ENCODE data around the gene NSMCE1. TPM values are rescaled to one million over a fixed set of nuclear protein-coding genes. Genes with fewer than 3 reads are reported as not detected.
"Not testable (repeated sequence)": the region's sequence is repeated elsewhere in the genome, so short reads cannot be mapped to it uniquely, and the experiment has no call there.

The NSMCE1 gene
- polyA plus RNA-seq, 1 donor from 2014 or later = 78.1 TPM

GRCh38 chr16:27289669-27290068, 21.1 kb upstream of the NSMCE1 start:
- peaks cover 0 to 14% (median 5%) of the 10 kb centered on the region in 3 donors for H3K4me1 Mint-ChIP-seq
- no peaks in the 10 kb centered on the region for H3K27me3 Mint-ChIP-seq
- H3K36me3 Mint-ChIP-seq = no peaks in the 10 kb centered on the region
- H3K9me3 Mint-ChIP-seq = peaks cover 0 to 5% (median 3%) of the 10 kb centered on the region in 3 donors
- no peak overlapping the region for H3K4me3 Mint-ChIP-seq
- H3K27ac Mint-ChIP-seq = no peak overlapping the region

DNA sequence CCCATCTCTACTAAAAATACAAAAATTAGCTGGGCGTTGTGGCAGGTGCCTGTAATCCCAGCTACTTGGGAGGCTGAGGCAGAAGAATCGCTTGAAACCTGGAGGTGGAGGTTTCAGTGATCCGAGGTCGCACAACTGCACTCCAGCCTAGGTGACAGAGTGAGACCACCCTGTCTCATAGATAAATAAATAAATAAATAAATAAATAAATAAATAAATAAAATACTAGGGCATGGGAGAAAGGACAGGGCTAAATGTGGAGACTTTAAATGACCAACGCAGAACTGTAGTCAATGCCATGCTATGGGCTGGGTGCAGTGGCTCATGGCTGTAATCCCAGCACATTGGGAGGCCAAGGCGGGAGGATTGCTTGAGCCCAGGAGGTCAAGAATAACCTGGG, 19.7 kb upstream of the NSMCE1 start:
- H3K4me1 Mint-ChIP-seq = peaks cover 0 to 14% (median 5%) of the 10 kb centered on the region in 3 donors
- H3K4me3 Mint-ChIP-seq, H3K27me3 Mint-ChIP-seq, H3K27ac Mint-ChIP-seq, H3K9me3 Mint-ChIP-seq, H3K36me3 Mint-ChIP-seq: not testable (repeated sequence)

DNA sequence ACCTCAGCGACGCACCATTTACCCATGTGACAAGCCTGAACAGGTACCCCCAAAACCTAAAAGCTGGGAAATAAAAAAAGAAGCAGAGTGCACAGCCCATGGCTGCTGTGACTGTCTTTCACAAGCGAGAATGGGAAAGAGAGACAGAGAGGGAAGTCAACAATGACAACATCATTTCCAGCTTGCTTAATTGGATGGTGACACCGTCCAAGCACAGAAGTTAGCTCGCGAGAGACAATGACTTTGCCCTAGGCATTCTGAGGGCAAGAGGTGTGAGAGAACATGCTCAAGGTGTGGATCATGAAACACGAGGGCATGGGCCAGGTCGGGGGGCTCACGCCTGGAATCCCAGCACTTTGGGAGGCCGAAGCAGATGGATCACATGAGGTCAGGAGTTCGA, 19.3 kb upstream of the NSMCE1 start:
- no peak overlapping the region for H3K4me3 Mint-ChIP-seq
- H3K9me3 Mint-ChIP-seq = peaks cover 0 to 5% (median 3%) of the 10 kb centered on the region in 3 donors
- peaks cover 0 to 14% (median 5%) of the 10 kb centered on the region in 3 donors for H3K4me1 Mint-ChIP-seq
- H3K27ac Mint-ChIP-seq = no peak overlapping the region
- H3K27me3 Mint-ChIP-seq = no peaks in the 10 kb centered on the region
- no peaks in the 10 kb centered on the region for H3K36me3 Mint-ChIP-seq

- no peak overlapping the region for H3K4me3 Mint-ChIP-seq
- H3K36me3 Mint-ChIP-seq = no peaks in the 10 kb centered on the region
- H3K4me1 Mint-ChIP-seq = peaks cover 0 to 14% (median 5%) of the 10 kb centered on the region in 3 donors
- H3K27ac Mint-ChIP-seq = no peak overlapping the region
- H3K27me3 Mint-ChIP-seq = no peaks in the 10 kb centered on the region
- H3K9me3 Mint-ChIP-seq = peaks cover 0 to 5% (median 3%) of the 10 kb centered on the region in 3 donors
Observed at GRCh38 chr16:27287051-27287811, 18.7 kb upstream of the NSMCE1 start.

- no peak overlapping the region for H3K27ac Mint-ChIP-seq
- no peaks in the 10 kb centered on the region for H3K36me3 Mint-ChIP-seq
Observed at GRCh38 chr16:27286451-27286850, 17.9 kb upstream of the NSMCE1 start.

DNA sequence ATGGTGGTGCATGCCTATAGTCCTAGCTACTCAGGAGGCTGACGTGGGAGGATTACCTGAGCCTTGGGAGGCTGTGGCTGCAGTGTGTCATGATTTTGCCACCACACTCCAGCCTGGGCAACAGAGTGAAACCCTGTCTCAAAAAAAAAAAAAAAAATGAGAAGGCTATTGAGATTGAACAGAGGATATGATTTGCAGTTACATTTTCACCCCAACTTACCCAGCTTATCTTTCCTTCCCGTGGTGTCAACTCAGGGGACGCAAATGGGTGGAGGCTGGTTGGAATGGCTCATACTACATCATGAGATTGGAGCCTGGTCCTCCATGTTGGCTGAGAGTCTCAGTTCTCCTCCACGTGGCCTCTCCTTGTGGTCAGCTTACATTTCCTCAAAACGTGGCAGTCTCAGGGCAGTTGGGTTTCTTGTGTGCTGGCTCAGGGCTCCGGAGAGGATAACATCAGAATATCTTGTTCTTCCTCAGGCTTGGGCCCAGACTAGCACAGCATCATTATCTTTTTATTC, 17.2 kb upstream of the NSMCE1 start:
- H3K36me3 Mint-ChIP-seq = no peaks in the 10 kb centered on the region
- no peak overlapping the region for H3K4me3 Mint-ChIP-seq
- peaks cover 2% of the 10 kb centered on the region for H3K27me3 Mint-ChIP-seq
- H3K9me3 Mint-ChIP-seq = peaks cover 0 to 5% (median 3%) of the 10 kb centered on the region in 3 donors
- no peak overlapping the region for H3K27ac Mint-ChIP-seq
- H3K4me1 Mint-ChIP-seq = peaks cover 2 to 14% (median 5%) of the 10 kb centered on the region in 3 donors

More at GRCh38 chr16:27286451-27286850, 17.9 kb upstream of the NSMCE1 start:
- H3K4me1 Mint-ChIP-seq = peaks cover under 1 to 14% (median 5%) of the 10 kb centered on the region in 3 donors
- no peak overlapping the region for H3K4me3 Mint-ChIP-seq
- H3K9me3 Mint-ChIP-seq = peaks cover 0 to 5% (median 3%) of the 10 kb centered on the region in 3 donors
- H3K27me3 Mint-ChIP-seq = no peaks in the 10 kb centered on the region

DNA sequence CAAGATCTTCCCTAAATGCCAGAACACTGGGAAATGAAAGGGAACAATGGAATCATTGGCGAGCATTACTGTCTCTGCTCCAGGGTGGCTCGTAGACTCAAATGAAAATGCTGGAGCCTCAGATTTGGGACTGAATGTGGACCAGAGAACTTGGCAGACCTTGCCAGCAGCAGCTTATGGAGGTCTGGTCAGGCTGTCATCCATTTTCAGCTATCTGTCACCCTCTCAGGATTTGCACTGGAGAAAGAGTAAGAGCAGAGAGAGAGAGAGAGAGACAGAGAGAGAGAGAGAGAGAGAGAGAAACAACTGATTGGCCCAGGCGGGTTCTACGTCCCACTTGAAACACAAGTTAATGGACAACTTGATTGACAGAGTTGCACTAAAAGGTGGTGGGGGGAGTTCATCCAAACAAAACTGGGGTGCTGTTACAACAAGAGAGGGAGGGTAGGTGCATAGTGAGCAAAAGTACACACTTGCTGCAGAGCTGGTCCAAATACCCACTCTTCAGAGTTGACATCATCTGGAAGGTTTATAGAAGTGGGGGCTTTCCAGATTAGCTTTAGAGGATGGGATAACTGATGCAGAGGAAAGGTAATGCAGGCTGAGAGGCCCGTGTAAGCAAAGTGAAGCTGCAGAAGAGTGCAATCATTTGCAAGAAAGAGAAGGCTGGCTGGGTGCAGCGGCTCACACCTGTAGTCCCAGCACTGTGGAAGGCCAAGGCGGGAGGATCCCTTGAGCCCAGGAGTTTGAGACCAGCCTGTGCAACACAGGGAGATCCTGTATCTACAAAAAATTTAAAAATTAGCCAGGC, 16.5 kb upstream of the NSMCE1 start:
- peaks cover 0 to 5% (median 3%) of the 10 kb centered on the region in 3 donors for H3K9me3 Mint-ChIP-seq
- H3K36me3 Mint-ChIP-seq = no peaks in the 10 kb centered on the region
- peaks cover 2% of the 10 kb centered on the region for H3K27me3 Mint-ChIP-seq
- no peak overlapping the region for H3K4me3 Mint-ChIP-seq
- H3K4me1 Mint-ChIP-seq = peaks cover 2 to 14% (median 5%) of the 10 kb centered on the region in 3 donors
- H3K27ac Mint-ChIP-seq = peak overlapping the region in 1 of 3 donors; percentile 68

DNA sequence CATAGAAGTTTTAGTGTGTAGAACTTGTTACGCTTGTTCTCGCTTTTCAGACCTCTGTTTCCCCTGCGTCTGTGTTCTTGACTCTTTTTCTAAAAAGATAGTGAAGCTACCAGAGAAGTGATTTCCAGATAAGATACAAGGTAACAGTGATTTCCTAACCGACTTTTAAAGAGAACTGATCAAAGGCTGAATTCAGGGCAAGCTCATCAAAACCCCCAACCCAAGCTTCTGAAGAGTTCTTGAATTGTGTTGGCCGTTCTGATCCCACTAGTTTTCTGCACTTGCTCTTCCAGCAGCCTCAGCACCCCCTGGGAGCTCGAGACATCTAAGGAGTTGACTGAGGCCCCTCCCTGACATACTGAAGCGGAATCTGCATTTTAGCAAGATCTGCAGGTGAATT, 12.7 kb upstream of the NSMCE1 start:
- Mint-ChIP-seq H3K4me1 (peaks cover 3 to 11% (median 5%) of the 10 kb centered on the region in 3 donors), H3K36me3 (no peaks in the 10 kb centered on the region), H3K27me3 (peaks cover 5% of the 10 kb centered on the region), H3K9me3 (no peaks in the 10 kb centered on the region), H3K4me3 (peak overlapping the region in 1 of 4 donors; percentile 28), H3K27ac (no peak overlapping the region)

DNA sequence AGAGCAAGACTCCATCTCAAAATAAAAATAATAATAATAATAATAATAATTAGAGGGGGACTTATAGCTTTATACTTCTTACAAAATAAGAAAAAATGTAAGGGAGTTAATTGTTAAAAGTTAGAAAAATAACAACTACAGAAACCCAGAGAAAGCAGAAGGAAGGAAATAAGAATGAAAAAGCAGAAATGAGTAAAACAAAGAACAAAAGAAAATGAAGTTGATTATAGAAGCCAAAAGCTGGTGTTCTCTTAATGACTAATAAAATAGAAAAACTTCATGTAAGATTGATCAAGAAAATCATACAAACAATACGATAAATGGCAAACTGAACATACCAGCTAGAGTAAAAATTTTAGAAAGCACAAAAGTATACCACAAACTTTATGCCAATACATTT, 6.8 kb upstream of the NSMCE1 start:
- H3K36me3 Mint-ChIP-seq = peaks cover 5% of the 10 kb centered on the region
- peak overlapping the region in 2 of 4 donors; percentile 49 to 63 for H3K4me3 Mint-ChIP-seq
- H3K4me1 Mint-ChIP-seq = peaks cover 13 to 16% (median 13%) of the 10 kb centered on the region in 3 donors
- H3K27ac Mint-ChIP-seq = no peak overlapping the region
- peaks cover 6% of the 10 kb centered on the region for H3K27me3 Mint-ChIP-seq
- no peaks in the 10 kb centered on the region for H3K9me3 Mint-ChIP-seq

GRCh38 chr16:27274424-27274874, 5.9 kb upstream of the NSMCE1 start:
- Mint-ChIP-seq H3K27ac (peak overlapping the region in 1 of 3 donors; percentile 32), H3K4me3 (peak overlapping the region in 2 of 4 donors; percentile 1 to 34), H3K4me1 (peaks cover 13 to 19% (median 19%) of the 10 kb centered on the region in 3 donors)
- not testable (repeated sequence) for H3K9me3 Mint-ChIP-seq, H3K27me3 Mint-ChIP-seq, H3K36me3 Mint-ChIP-seq

- H3K4me3 Mint-ChIP-seq = peak overlapping the region in 3 of 4 donors; percentile 1 to 58 (median 34)
Observed at GRCh38 chr16:27273670-27274423, 5.3 kb upstream of the NSMCE1 start.

GRCh38 chr16:27273330-27273669, 4.7 kb upstream of the NSMCE1 start:
- Mint-ChIP-seq H3K4me1 (peaks cover 15 to 20% (median 19%) of the 10 kb centered on the region in 3 donors), H3K36me3 (peaks cover 5% of the 10 kb centered on the region), H3K4me3 (peak overlapping the region in 3 of 4 donors; percentile 1 to 34 (median 5)), H3K27ac (peak overlapping the region in 1 of 3 donors; percentile 69), H3K27me3 (peaks cover 6% of the 10 kb centered on the region), H3K9me3 (peaks cover 0 to 2% (median 0%) of the 10 kb centered on the region in 3 donors)

More at GRCh38 chr16:27273670-27274423, 5.3 kb upstream of the NSMCE1 start:
- H3K36me3 Mint-ChIP-seq = peaks cover 5% of the 10 kb centered on the region
- H3K27ac Mint-ChIP-seq = peak overlapping the region in 2 of 3 donors; percentile 32 to 69
- H3K27me3 Mint-ChIP-seq = peaks cover 6% of the 10 kb centered on the region
- H3K4me1 Mint-ChIP-seq = peaks cover 13 to 20% (median 19%) of the 10 kb centered on the region in 3 donors
- no peaks in the 10 kb centered on the region for H3K9me3 Mint-ChIP-seq

DNA sequence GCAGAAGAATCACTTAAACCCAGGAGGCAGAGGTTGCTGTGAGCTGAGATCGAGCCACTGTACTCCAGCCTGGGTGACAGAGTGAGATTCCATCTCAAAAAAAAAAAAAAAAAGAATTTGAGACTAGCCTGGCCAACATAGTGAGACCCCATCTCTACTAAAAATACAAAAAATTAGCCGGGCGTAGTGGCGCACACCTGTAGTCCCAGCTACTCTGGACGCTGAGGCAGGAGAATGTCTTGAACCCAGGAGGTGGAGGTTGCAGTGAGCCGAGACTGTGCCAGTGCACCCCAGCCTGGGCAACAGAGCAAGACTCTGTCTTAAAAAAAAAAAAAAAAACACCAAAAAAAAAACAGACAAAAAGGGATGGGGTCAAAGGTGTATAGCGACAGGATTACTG, 4.1 kb upstream of the NSMCE1 start:
- not testable (repeated sequence) for H3K27ac Mint-ChIP-seq, H3K27me3 Mint-ChIP-seq, H3K36me3 Mint-ChIP-seq, H3K9me3 Mint-ChIP-seq
- H3K4me3 Mint-ChIP-seq = peak overlapping the region in 2 of 4 donors; percentile 1 to 49
- H3K4me1 Mint-ChIP-seq = peaks cover 20 to 24% (median 23%) of the 10 kb centered on the region in 3 donors

DNA sequence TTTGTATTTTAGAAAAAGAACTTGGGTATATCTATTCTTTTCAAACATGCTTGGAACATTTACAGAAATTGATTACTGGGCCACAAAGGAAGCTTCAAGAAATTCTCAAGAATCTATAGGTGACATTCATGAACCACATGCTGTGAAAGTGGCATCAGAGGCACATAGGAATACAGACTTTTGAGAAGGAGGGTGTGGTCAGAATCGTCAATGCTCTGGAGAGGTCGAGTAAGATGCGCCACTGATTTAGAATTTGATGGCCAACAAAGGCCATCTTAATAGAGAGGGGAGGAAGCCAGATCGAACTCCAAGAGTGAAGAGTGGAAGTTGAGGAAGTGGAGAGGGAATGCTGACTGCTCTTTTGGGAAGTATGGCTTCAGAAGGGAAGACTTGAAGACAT, 3.5 kb upstream of the NSMCE1 start:
- Mint-ChIP-seq H3K27ac (no peak overlapping the region), H3K36me3 (peaks cover 5% of the 10 kb centered on the region), H3K27me3 (peaks cover 6% of the 10 kb centered on the region), H3K4me1 (peaks cover 24 to 30% (median 27%) of the 10 kb centered on the region in 3 donors), H3K9me3 (peaks cover 0 to 2% (median 0%) of the 10 kb centered on the region in 3 donors), H3K4me3 (no peak overlapping the region)

All from IgD-negative memory B cell (primary cell).